Right lobe of liver (tissue), 6 donors: ENCODE data around the gene LRRTM4. TPM values are rescaled to one million over a fixed set of nuclear protein-coding genes. Genes with fewer than 3 reads are reported as not detected.
A peak's percentile ranks its signal among the peaks of the same experiment; 100 is the strongest.

Source experiments
- ATAC-seq, 4 donors: fragments of 200-7000 bp; cut with Tn5 transposase; one replicate each; pipeline ENCODE4 v1.9.1; 2020; ENCODE audit warnings: mild to moderate bottlenecking in 4 of 4, moderate library complexity in 4 of 4
- DNase-seq, 3 donors: peaks; one replicate each; pipeline ENCODE4 v3.0.0-alpha.2; 2020
- H3K27ac ChIP-seq, 3 donors: fragments of 200-600 bp; one replicate each; pipeline ENCODE4 v1.8.0; 2022
- H3K27me3 ChIP-seq, 2 donors: fragments of 200-600 bp; one replicate each; pipeline ENCODE4 v1.8.0; 2022
- H3K36me3 ChIP-seq, 4 donors: fragments of 200-600 bp; sonication (generic) in 1 of 4; one replicate each; pipeline versions ENCODE4 v1.5.1 to v1.8.0; 2017 to 2022; ENCODE audit warnings: control low read depth in 1 of 4
- H3K4me1 ChIP-seq, 4 donors: fragments of 200-600 bp; sonication (generic) in 1 of 4; one replicate each; pipeline versions ENCODE4 v1.5.1 to v1.8.0; 2017 to 2022; ENCODE audit warnings: control low read depth in 1 of 4
- H3K4me3 ChIP-seq, 3 donors: fragments of 200-600 bp; one replicate each; pipeline ENCODE4 v1.8.0; 2022
- H3K9me3 ChIP-seq, 4 donors: fragments of 200-600 bp; sonication (generic) in 1 of 4; one replicate each; pipeline versions ENCODE4 v1.5.1 to v1.8.0; 2017 to 2022; ENCODE audit warnings: control low read depth in 1 of 4
- CTCF ChIP-seq, 4 donors: fragments of 200-600 bp in 3 of 4; fragments of 450-650 bp in 1 of 4; IDR thresholded peaks; one replicate each; pipeline versions ENCODE4 v1.5.1 to v1.8.0; 2016 to 2022; ENCODE audit warnings: antibody characterized with exemption in 4 of 4, mild to moderate bottlenecking in 2 of 4
- POLR2A ChIP-seq: fragments of 450-650 bp; IDR thresholded peaks from one replicate; pipeline ENCODE4 v1.6.1; 2017; ENCODE audit warnings: antibody characterized with exemption, mild to moderate bottlenecking
- WGBS: methylation state at CpG from one replicate; pipeline ENCODE4 v1.1.6; 2018; ENCODE audit warnings: low coverage, low lambda C conversion rate; ENCODE audit not compliant: insufficient coverage; ENCODE audit errors: missing lambda C conversion rate; 5-methylcytosine and 5-hydroxymethylcytosine counted together
- intact Hi-C, 2 donors: fragments of 100-400 bp; cut with DNase I; formaldehyde crosslinking; loops; one replicate each; pipeline versions ENCODE4 v1.11.2 to v1.14.1; 2022
- total RNA-seq, 6 experiments: library from RNA; depleted of rRNA in 2 of 6; stranded (reverse); fragments of >200 nt in 2 of 6; fragmentation: NEBNext Ultra II Directional in 3 of 6; extraction: Animal tissue kit (Norgen Biotek cat#: 25700) in 3 of 6; gene quantifications; one replicate each; pipeline versions ENCODE4 v1.1.0 to v1.2.4, GENCODE V29; 2016 to 2023
- donor health status: DM: no; HTN: yes; CAD: no.
- donor health status: DM: no; HTN: no; CAD: no.
- donor health status: DM: no; HTN: no; CAD: no.
- donor health status: DM: no; HTN: yes; CAD: no.
- donor health status: DM: no; HTN: yes; CAD: no.

Gene LRRTM4
- total RNA-seq, 6 experiments from 2014 or later, result 0.09 to 0.10 (median 0.09) TPM; not detected in 3

GRCh38 chr2:77520641-77521547 lies 1.3 kb downstream of the LRRTM4 start:
- Histone ChIP-seq H3K36me3 (no peaks in the 10 kb centered on the region), H3K9me3 (no peaks in the 10 kb centered on the region), H3K4me1 (no peaks in the 10 kb centered on the region), H3K4me3 (no peak overlapping the region), H3K27ac (no peak overlapping the region), H3K27me3 (no peaks in the 10 kb centered on the region)
- no peak for ATAC-seq
- WGBS, result 7% methylated on average over 9 of the region's 9 CpGs
- TF ChIP-seq CTCF (IDR thresholded peaks at IDR 0.05), result no peak
- TF ChIP-seq POLR2A, result no peak
- intact Hi-C loops, result no loop called here
- no peak for DNase-seq

- Histone ChIP-seq H3K27ac (no peak overlapping the region), H3K27me3 (no peaks in the 10 kb centered on the region), H3K4me3 (no peak overlapping the region), H3K36me3 (no peaks in the 10 kb centered on the region), H3K4me1 (no peaks in the 10 kb centered on the region), H3K9me3 (no peaks in the 10 kb centered on the region)
- DNase-seq, result peak in 1 of 3 donors; percentile 48
- intact Hi-C loops, result no loop called here
- 40% methylated on average over 7 of the region's 7 CpGs for WGBS
- TF ChIP-seq POLR2A (no peak), CTCF (IDR thresholded peaks at IDR 0.05) (no peak)
- peak in 3 of 4 donors; percentile 91 to 100 (median 98) for ATAC-seq
Measured at GRCh38 chr2:77519888-77520506, 2.2 kb downstream of the LRRTM4 start.

- H3K4me3 ChIP-seq, result no peak overlapping the region
- no peaks in the 10 kb centered on the region for H3K9me3 ChIP-seq
- WGBS, result 61% methylated on average over 13 of the region's 14 CpGs
- H3K27ac ChIP-seq, result no peak overlapping the region
- H3K27me3 ChIP-seq, result no peaks in the 10 kb centered on the region
- no peak for TF ChIP-seq POLR2A
- TF ChIP-seq CTCF (IDR thresholded peaks at IDR 0.05), result no peak
- intact Hi-C loops, result no loop called here
- DNase-seq (no peak), ATAC-seq (no peak)
- no peaks in the 10 kb centered on the region for H3K4me1 ChIP-seq
- no peaks in the 10 kb centered on the region for H3K36me3 ChIP-seq
Measured at GRCh38 chr2:77519164-77519887, 2.9 kb downstream of the LRRTM4 start.

- Histone ChIP-seq H3K9me3 (no peaks in the 10 kb centered on the region), H3K27me3 (no peaks in the 10 kb centered on the region), H3K36me3 (no peaks in the 10 kb centered on the region), H3K4me1 (no peaks in the 10 kb centered on the region), H3K4me3 (no peak overlapping the region), H3K27ac (no peak overlapping the region)
- ATAC-seq (no peak), DNase-seq (no peak)
- intact Hi-C loops, result no loop called here
- 83% methylated on average over 6 of the region's 7 CpGs for WGBS
- TF ChIP-seq CTCF (IDR thresholded peaks at IDR 0.05) (no peak), POLR2A (no peak)
Measured at GRCh38 chr2:77518311-77518710, 3.9 kb downstream of the LRRTM4 start.
